SH-SY5Y (cell line): ENCODE measurements around the gene DHFR.

ENCODE experiments used
- GATA2 ChIP-seq: IDR thresholded peaks from 2 replicates; pipeline ENCODE4 v1.6.1; 2011; ENCODE audit warnings: mild to moderate bottlenecking, low read depth, low read length
- GATA3 ChIP-seq: IDR thresholded peaks from 2 replicates; pipeline ENCODE4 v1.6.1; 2011; ENCODE audit warnings: low read depth, mild to moderate bottlenecking, low read length, moderate library complexity

The DHFR gene

DNA sequence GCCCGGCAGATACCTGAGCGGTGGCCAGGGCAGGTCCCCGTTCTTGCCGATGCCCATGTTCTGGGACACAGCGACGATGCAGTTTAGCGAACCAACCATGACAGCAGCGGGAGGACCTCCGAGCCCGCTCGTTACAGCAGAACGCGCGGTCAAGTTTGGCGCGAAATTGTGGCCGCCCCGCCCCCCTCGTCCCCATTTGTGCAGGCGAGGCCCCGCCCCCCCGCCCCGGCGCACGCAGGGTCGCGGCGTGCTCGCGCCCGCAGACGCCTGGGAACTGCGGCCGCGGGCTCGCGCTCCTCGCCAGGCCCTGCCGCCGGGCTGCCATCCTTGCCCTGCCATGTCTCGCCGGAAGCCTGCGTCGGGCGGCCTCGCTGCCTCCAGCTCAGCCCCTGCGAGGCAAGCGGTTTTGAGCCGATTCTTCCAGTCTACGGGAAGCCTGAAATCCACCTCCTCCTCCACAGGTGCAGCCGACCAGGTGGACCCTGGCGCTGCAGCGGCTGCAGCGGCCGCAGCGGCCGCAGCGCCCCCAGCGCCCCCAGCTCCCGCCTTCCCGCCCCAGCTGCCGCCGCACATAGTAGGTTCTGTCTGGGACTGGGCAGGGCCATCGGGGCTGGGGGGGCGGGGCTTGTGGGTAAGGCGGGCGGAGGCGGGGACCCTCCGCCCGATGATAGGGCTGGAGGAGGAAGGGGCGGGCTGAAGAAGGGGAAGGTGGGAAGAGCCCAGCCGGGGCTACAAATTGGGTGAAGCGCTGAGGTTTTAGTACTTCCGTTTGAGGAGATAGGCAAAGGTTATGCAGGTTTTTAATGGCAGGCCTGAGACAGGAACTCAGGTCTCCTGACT is at the start of gene DHFR, which contains the start of gene MSH3:
Gene DHFR, minus strand, starts transcription at position 593 of the 840 bp plus-strand sequence. Its CDS starts 494 bp downstream, at position 99.
Gene MSH3, plus strand, starts transcription at position 262 of the 840 bp plus-strand sequence. Its CDS starts 76 bp downstream, at position 338.
- TF ChIP-seq GATA2, result no peak
- TF ChIP-seq GATA3, result no peak

DNA sequence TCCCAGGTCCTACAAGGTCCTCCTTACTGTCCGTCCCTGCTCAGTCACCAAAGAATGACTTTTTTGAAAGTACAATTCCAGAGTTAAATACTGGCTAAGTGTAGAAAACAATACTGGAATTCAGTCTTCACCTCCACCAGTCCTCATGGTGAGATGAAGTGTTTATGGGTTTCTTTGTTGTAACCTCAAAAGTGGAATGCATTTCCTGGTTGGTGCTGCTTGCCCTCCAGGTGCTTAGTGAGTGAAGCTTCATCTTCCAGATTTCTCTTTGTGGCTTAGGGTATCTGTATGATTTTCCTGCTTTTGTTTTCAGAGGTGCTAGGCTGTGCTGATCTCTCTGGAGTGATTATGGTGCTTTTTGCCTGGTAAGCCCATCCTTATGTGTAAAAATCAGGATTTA is 49.4 kb upstream of the DHFR start:
- no peak for TF ChIP-seq GATA2
- TF ChIP-seq GATA3, result no peak

DNA sequence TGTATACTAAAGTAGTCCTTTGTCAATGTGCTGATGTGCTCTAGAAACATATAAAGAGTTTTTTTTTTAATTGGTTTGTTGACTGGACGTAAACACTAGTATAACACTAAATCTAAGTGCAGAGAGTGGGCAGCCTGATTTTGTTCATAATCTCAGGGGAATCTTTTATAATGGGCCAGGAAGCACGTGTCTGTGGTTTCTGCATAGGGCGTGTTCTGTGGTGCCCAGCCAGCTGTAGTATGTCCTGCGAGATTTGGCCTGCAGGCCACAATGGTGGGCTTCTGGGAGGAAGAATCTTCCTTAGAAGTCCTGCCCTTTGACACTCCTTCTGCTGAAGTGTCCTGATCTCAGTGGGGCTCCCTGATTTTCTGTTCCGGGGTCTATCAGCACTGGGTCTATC is 49.0 kb upstream of the DHFR start:
- no peak for TF ChIP-seq GATA3
- no peak for TF ChIP-seq GATA2

DNA sequence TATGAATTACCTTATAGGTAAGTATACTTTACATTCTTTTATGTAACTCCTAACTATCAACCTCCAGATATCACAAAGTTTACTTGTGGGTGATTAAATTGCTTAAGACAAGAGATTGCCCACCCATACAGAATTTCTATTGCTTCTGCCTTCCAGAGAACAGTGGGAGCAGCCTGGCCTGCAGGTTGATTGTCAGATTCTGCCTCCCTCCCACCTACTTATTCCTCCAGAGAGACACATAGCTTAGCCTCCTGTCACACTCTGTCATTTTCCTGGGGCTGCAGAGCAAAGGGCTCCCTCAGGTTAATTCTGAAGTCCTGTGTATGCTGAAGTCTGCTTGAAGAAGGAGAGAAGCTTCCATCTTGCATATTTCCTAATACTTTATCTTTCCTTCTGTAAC is 48.5 kb upstream of the DHFR start:
- TF ChIP-seq GATA2, result no peak
- TF ChIP-seq GATA3, result no peak

DNA sequence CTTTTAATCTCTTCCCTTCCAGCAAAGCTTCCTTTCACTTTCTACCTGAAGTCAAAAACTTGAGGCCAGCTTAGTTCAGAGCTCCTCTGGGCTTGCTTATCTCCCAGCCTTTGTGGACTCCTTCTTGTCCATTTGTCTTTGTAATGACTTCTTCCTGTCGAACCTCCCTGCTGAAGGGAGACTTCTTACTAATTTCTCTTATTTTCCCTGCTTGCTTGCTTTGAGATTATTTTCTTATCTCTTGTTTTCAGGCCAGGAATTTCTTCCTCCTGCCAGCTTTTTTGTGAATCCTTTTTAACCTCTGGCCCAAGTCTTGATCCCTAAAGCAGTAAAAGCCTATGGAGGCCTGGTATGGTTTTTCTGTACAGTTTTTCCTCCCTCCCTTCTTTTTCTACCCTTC is 46.8 kb upstream of the DHFR start:
- TF ChIP-seq GATA2 (no peak), GATA3 (no peak)

DNA sequence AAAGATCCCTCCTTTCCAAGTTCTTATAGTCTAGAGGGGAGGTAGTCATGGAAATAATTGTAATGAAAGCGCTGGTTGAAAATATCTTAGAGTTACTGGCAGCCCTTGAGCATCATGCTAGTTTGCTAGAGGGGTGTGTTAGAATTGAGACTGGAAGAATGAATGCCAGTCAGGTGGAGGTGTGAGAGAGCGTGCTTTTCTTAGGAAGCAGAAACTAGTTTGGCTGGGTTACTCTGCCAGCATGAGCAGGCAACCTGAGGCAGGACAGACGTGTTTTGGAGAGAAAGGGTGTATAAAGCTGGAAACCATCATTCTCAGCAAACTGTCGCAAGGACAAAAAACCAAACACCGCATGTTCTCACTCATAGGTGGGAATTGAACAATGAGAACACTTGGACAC is 43.6 kb upstream of the DHFR start:
- no peak for TF ChIP-seq GATA3
- TF ChIP-seq GATA2, result no peak

DNA sequence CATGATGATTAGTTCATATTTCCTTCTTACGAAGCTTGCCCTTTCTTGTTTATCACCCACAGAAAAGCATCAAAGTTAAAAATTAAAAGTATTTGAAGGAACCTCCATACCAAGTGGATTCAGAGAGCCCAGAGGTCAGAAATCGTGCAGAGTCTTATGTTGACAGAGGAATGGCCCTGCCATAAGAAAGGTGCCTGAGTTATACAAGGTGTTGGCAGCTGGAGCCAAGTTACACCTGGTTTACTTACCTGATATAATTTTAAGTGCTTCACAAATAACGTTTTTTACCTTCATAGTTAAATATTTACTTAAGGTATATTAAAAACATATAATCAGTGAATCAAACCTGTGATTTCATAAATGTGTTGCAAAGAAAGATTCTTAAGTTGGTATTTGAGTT is 42.3 kb upstream of the DHFR start:
- no peak for TF ChIP-seq GATA3
- no peak for TF ChIP-seq GATA2

DNA sequence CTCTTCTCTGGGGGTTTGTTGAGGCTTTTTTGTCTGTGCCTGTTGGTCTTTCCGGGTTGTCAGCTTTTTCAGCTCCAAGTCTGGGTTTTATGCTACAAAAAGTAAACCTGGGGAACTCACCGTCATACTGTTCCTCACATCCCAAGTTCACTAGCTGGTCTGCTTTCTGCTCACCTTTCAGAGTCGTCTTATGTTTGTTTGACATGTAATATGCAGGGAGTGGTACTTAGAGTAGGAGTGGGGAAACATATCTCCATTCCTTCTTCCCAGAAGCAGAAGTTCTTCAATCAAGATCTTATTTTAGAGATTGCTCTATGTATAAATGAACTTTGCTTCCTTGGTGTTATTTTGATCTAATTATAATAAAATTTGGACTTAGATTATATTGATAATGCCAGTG is 41.7 kb upstream of the DHFR start:
- TF ChIP-seq GATA3 (no peak), GATA2 (no peak)

DNA sequence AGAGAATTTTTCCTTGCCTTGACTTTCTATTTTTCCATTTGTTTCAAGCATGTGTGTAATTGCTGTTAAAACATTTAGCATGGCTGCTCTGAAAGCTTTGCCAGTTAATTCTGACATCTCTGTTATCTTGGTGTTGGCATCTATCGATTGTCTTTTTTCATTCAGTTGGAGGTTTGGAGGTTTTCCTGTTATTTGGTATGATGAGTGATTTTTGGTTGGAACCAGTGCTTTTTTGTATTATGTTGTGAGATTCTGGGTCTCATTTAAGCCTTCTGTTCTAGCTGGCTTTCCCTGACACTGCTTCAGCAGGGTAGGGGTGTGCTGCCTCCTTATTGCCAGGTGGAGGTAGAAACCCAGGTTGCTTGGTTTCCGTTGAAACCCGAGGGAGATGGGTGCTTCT is 40.9 kb upstream of the DHFR start:
- no peak for TF ChIP-seq GATA3
- TF ChIP-seq GATA2, result no peak

DNA sequence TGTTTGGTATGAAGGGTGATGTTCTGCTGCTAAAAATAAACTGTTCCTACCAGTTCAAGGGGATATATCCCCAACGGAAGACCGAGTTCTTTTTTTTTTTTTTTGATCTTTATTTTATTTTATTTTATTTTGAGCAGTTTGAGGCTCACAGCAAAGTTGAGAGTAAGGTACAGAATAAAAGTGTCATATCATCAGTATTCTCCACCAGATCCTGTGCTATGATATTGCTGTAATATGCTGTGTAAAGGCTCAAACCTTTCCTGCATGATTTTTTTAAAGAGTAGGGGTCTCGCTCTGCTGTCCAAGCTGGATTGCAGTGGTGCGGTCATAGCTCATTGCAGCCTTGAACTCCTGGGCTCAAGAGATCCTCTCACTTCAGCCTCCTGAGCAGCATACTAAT is 34.8 kb upstream of the DHFR start:
- no peak for TF ChIP-seq GATA2
- no peak for TF ChIP-seq GATA3

DNA sequence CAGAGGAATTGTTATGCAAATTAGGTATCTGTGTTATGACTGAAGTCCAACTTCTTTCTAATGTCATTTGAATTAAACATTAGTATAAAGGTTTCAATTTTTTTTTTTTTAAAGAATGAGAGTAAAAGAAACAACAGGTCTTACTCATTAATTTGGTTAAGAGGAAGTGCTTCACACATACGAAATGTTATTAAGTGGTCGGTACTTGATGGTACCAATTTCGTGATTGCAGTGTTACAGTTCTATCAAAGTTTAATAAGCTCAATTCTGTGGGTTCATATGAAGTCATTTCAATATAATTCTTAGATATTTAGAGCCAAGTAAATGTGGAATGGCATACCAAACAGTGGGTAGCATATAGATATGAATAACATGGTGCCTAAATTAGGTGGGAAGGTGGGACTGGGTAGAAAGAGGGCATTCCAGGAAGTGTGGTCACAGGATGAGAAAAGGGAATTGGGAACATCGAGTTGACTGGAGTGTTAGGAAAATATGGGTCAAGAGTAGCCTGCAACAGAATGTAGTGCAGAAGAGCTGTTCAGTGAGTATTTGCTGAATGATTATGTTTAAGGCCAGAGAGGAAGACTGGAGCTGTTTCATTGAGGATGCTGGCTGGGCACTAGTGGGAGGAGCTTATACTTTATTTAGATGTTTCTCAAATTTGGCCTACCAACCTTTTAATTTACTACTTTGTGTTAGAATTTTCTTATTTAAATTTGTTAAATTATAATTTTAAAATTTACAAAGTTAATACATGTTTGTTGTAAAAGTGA is 34.1 kb upstream of the DHFR start:
- TF ChIP-seq GATA2 (no peak), GATA3 (no peak)

DNA sequence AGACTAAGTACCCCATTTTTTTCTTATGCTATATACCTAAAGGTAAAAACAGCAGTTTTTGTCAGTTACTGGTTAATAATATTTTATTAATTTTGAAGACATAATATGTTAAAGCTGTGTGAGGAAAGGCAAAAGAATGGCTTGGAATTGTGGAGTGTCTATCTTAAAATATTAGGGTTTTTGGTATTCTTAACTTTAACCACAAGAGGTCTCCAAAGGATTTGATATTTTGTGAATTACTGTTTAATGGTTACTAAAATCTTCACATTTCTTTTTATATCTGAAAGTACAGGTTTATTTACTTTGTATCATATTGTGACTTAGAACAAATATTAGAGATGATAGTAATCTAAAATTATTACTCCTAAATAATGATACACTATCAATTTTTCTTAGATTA is 32.0 kb upstream of the DHFR start:
- no peak for TF ChIP-seq GATA3
- no peak for TF ChIP-seq GATA2

DNA sequence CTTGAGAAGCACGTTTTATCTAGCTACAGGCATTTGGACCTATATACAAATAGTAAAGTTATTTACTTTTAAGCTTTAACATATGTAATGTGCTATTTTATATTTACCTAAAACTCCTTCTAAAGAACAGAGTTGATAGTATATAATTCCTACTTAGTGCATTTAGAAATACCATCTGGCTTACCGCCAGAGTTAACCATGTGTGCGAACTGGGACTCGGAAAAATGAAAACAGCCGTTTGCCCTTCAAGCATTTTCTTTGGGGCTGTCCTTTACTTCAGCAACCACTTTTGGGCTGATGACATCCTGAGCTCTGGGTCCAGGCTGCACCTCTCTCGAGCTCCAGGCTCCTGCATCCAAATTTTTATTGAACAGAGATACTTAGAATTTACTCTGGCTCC is 21.9 kb upstream of the DHFR start:
- TF ChIP-seq GATA3 (no peak), GATA2 (no peak; the same call in 1 of the 2 replicates)

DNA sequence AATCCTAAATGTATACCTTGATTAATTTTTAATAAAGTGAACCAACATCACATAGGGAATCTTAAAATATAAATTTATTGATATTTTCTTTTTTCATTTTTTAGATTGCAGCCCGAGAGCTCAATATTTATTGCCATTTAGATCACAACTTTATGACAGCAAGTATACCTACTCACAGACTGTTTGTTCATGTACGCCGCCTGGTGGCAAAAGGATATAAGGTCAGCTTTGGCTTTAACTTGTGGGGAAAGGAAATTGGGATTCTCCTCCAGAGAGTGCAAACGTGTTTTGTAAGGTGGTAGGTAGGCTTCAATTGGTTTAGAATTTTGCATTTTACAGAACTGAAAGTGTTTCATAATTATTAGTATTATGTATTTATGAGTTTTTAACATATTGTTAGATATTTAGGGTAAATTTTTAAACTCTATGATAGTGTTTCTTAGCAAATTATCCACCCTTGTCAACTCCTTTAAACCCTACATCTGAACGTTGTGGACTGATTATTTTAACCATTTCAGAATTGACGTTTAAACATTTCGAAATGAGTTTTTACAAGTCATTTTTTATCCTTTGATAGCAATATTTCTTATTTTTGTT is 17.5 kb upstream of the DHFR start:
- no peak for TF ChIP-seq GATA2
- no peak for TF ChIP-seq GATA3
